GM21737 (cell line): ENCODE results near the gene ABCA1.

ENCODE experiments used
- ATAC-seq: cut with Tn5 transposase; IDR thresholded peaks from one replicate; pipeline ENCODE4 v1.9.1; 2021; ENCODE audit warnings: mild to moderate bottlenecking, moderate library complexity; ENCODE audit not compliant: unreplicated experiment

Gene ABCA1

GRCh38 chr9:104802110-104802509 lies 125.8 kb downstream of the ABCA1 start:
- ATAC-seq = no peak

GRCh38 chr9:104800068-104800785 lies 127.7 kb downstream of the ABCA1 start:
- no peak for ATAC-seq

GRCh38 chr9:104798209-104798995 lies 129.6 kb downstream of the ABCA1 start:
- ATAC-seq = no peak

- no peak for ATAC-seq
Observed at GRCh38 chr9:104795857-104796256, 132.1 kb downstream of the ABCA1 start.

- no peak for ATAC-seq
Observed at GRCh38 chr9:104795082-104795481, 132.9 kb downstream of the ABCA1 start.

- ATAC-seq = no peak
Observed at GRCh38 chr9:104794070-104794469, 133.9 kb downstream of the ABCA1 start.

- no peak for ATAC-seq
Observed at GRCh38 chr9:104788251-104788650, 139.7 kb downstream of the ABCA1 start.

GRCh38 chr9:104787306-104788015 lies 140.5 kb downstream of the ABCA1 start:
- no peak for ATAC-seq

GRCh38 chr9:104786293-104786692 lies 141.7 kb downstream of the ABCA1 start:
- no peak for ATAC-seq

GRCh38 chr9:104784098-104784497 lies 143.9 kb downstream of the ABCA1 start:
- peak; percentile 70 for ATAC-seq

GRCh38 chr9:104783588-104783987 lies 144.4 kb downstream of the ABCA1 start:
- no peak for ATAC-seq

GRCh38 chr9:104780796-104781395 lies 147.1 kb downstream of the ABCA1 start:
- ATAC-seq = no peak

GRCh38 chr9:104779946-104780535 lies 147.9 kb downstream of the ABCA1 start:
- no peak for ATAC-seq

GRCh38 chr9:104779334-104779733 lies 148.6 kb downstream of the ABCA1 start:
- ATAC-seq = no peak

- no peak for ATAC-seq
Observed at GRCh38 chr9:104778802-104779201, 149.2 kb downstream of the ABCA1 start.

GRCh38 chr9:104776797-104777196 lies 151.2 kb downstream of the ABCA1 start:
- ATAC-seq = no peak

- ATAC-seq = no peak
Observed at GRCh38 chr9:104775976-104776375, 152.0 kb downstream of the ABCA1 start.

GRCh38 chr9:104775574-104775936 lies 152.4 kb downstream of the ABCA1 start:
- ATAC-seq = peak; percentile 55

- ATAC-seq = peak; percentile 85
Observed at GRCh38 chr9:104774831-104775573, 153.0 kb downstream of the ABCA1 start.

GRCh38 chr9:104774132-104774531 lies 153.8 kb downstream of the ABCA1 start:
- ATAC-seq = no peak
